COLO829 (cell line): ENCODE data around the gene MCRIP2.
"Not testable (repeated sequence)": the region's sequence is repeated elsewhere in the genome, so short reads cannot be mapped to it uniquely, and the experiment has no call there.

Source experiments
- DNase-seq: peaks from one replicate; pipeline ENCODE4 v3.0.0; 2012; ENCODE audit warnings: low spot score

The MCRIP2 gene

GRCh38 chr16:681746-682427 lies 40.3 kb downstream of the MCRIP2 start:
- no peak for DNase-seq

DNA sequence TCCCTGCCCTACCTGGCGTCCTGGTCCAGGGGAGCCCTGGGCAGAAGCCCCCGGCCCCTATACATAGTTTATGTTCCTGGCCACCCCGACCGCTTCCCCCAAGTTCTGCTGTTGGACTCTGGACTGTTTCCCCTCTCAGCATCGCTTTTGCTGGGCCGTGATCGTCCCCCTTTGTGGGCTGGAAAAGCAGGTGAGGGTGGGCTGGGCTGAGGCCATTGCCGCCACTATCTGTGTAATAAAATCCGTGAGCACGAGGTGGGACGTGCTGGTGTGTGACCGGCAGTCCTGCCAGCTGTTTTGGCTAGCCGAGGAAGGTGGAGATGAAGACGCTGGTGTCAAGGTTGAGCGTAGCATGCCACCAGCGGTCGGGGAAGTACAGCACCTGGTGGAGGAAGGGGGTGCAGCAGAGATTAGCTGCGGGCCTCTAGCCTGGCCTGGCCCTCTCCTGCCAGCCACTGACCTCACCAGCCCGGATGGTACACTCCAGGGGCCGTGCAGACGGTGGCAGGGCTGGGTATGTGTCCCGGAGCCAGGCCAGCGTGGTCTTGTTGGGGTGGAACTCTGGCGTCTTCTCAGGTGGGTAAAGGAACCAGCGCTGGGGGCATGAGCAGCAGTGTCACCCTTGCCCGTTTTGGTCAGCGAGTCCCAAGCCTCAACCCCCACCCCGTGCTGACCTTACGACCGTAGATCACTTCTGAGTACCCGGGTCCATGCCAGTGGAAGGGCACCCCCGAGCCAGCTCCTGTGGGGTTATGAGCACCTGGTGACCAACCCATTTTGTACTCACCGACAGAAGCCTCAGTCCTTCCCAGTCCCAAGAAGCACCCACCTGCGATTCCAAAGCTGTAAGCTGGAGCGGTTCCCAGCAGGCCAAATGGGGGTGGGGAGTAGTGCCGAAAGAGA lies 41.1 kb downstream of the MCRIP2 start:
- no peak for DNase-seq

DNA sequence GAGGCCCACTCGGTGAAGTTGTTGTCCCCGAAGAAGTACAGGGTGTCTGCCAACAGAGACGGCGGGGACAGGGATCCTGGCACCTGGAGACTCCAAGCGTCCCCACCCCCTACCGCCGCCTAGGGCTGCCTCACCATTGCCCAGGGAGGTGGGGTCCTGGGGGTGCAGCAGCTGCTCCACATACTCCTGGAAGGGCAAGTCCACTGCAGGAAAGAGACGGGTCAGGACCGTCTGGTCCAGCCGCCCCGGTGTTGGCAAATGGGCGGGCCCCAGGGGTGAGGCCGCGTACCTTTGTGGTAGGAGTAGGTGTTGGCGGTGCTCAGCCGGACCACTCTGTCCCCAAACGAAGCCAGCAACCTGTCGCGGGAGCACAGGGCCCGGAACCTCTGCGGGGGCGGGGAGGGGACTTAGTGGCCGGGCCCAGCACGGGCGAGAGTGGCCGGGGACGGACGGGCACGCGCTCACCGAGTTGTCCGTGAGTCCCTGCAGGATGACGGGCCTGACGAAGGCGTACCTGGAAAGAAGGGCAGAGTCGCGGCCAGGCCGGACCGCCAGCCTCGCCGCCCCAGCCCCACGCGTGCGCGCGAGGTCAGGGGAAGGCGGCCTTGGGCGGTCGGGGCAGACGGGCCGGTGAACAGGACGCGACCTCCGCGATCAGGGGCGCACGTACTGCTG lies 41.9 kb downstream of the MCRIP2 start:
- no peak for DNase-seq

GRCh38 chr16:684071-684794 lies 42.6 kb downstream of the MCRIP2 start, which contains the start of gene JMJD8:
Gene JMJD8, minus strand, starts transcription at chr16:684334. Its CDS starts 15 bp downstream, at chr16:684319.
- DNase-seq, result peak; percentile 94

- DNase-seq, result no peak
These were observed 43.5 kb downstream of the MCRIP2 start for GRCh38 chr16:684961-685696.

GRCh38 chr16:685967-686366 lies 44.3 kb downstream of the MCRIP2 start:
- no peak for DNase-seq

DNA sequence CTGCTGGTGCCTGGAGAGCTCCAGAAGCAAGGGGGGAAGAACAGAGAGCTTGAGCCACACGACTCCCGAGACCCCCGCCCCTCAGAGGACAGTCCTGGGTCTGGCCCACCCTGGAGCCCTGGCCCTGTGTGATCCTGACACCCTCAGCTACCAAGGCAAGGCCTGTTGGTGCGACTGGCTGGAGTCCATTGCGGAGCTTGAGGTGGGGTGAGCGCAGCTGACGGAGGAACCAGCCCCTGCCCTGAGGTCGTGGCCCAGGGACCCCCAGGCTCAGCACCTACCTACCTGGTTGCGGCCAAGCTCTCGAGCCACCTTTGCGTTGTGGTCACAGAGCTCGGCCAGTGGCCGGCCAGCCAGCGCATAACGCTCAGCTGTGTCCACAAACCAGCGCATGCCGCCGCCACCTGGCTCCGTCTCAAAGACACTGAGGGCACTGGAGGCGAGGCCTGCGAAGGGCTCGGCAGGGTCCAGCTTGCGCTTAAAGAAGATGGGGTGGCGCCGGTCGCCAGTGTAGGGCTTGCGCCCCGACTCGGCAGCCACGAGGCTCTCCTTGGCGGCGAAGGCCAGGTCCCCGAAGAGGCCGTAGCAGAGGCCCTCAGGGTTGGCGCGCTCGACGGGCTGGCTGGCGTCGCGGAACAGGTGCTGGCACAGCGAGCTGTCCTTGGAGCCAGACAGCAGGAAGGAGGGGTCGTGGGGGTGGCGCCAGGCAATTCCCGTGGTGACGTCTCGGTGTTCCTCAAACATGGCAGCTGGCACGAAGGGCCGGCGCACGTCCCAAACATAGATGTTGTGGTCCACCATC lies 45.0 kb downstream of the MCRIP2 start:
- no peak for DNase-seq

DNA sequence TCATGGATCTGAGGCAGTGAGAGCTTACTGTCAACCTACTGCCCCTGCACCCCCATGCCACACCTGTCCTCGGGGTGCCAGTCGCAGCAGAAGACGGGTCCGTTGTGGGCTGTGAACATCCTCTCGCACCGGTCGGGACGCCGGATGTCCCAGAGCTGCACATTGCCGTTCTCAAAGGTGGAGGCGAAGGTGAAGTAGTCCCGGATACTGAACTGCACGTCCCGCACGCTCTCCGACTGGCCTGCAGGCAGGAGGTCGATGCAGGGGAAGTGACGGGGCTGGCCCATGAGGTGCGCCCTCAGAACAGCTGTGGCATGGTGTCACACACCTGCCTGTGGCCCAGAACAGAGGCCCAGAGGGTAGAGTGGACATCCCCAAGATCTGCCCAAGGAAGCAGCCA lies 45.9 kb downstream of the MCRIP2 start:
- DNase-seq, result no peak

GRCh38 chr16:689175-689897 lies 47.7 kb downstream of the MCRIP2 start:
- no peak for DNase-seq

GRCh38 chr16:691242-691641 lies 49.6 kb downstream of the MCRIP2 start:
- not testable (repeated sequence) for DNase-seq

DNA sequence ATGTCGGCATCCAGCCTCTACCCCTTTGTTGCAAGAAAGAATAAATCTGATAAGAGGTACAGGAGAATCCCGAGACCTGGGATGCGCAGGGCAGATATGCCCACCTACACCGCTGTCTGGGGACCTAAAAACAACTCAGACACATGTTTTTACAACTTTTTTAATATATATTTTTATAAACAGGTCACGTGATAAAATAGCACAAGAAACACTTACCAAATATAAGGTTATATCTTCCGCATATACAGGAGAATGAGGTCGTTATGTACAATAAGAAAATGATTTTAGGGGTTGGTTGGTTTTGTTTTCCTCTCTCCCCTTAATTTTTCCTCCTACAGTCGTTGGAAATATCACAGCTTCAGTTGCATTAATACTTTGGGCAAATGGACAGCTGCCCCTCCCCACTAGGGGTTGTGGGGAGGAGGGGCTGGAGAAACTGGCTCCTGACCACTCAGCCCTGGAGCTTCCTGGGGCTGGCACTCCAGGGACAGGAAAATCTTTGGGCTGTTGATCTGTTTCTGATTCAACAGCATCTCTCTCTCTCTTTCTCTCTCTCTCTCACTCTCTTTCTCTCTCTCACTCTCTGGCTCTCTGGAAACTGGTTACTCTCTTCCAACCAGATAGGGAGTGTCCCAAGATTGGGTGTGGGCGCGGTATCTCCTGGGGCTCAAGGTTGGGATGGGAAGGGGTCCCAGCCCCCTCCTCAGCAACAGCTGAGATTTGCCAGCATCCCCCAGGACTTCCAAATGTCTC lies 50.9 kb downstream of the MCRIP2 start:
- DNase-seq, result no peak

GRCh38 chr16:693364-693763 lies 51.7 kb downstream of the MCRIP2 start:
- no peak for DNase-seq

- DNase-seq, result no peak
These were observed 52.1 kb downstream of the MCRIP2 start for GRCh38 chr16:693766-694165.

GRCh38 chr16:694187-694862 lies 52.7 kb downstream of the MCRIP2 start:
- no peak for DNase-seq

GRCh38 chr16:694863-695354 lies 53.3 kb downstream of the MCRIP2 start:
- no peak for DNase-seq

GRCh38 chr16:695355-696089 lies 53.9 kb downstream of the MCRIP2 start:
- no peak for DNase-seq
